ENCODE measurements around the gene GATAD2A. TPM values are rescaled to one million over a fixed set of nuclear protein-coding genes. Genes with fewer than 3 reads are reported as not detected.
A peak's percentile ranks its signal among the peaks of the same experiment; 100 is the strongest.

Gene GATAD2A
- total RNA-seq, 1 donor from 2014 or later = 82.6 TPM

- no peak for DNase-seq (ENCODE audit: low spot score)
- peaks cover 3% of the 10 kb centered on the region for H3K27me3 Mint-ChIP-seq (ENCODE audit: low read depth)
- H3K36me3 Mint-ChIP-seq (ENCODE audit: low read depth) = no peaks in the 10 kb centered on the region
- H3K27ac Mint-ChIP-seq (ENCODE audit: unreplicated experiment) = no peak overlapping the region
- no peaks in the 10 kb centered on the region for H3K9me3 Mint-ChIP-seq (ENCODE audit: low read depth)
- TF ChIP-seq, protein P1, sequence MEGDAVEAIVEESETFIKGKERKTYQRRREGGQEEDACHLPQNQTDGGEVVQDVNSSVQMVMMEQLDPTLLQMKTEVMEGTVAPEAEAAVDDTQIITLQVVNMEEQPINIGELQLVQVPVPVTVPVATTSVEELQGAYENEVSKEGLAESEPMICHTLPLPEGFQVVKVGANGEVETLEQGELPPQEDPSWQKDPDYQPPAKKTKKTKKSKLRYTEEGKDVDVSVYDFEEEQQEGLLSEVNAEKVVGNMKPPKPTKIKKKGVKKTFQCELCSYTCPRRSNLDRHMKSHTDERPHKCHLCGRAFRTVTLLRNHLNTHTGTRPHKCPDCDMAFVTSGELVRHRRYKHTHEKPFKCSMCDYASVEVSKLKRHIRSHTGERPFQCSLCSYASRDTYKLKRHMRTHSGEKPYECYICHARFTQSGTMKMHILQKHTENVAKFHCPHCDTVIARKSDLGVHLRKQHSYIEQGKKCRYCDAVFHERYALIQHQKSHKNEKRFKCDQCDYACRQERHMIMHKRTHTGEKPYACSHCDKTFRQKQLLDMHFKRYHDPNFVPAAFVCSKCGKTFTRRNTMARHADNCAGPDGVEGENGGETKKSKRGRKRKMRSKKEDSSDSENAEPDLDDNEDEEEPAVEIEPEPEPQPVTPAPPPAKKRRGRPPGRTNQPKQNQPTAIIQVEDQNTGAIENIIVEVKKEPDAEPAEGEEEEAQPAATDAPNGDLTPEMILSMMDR (IDR thresholded peaks at IDR 0.05) = no peak
- peaks cover 10% of the 10 kb centered on the region for H3K4me1 Mint-ChIP-seq (ENCODE audit: low read depth)
- H3K4me3 Mint-ChIP-seq (ENCODE audit: unreplicated experiment) = no peak overlapping the region
Observed at GRCh38 chr19:19541616-19542015, 136.1 kb downstream of the GATAD2A start.

GRCh38 chr19:19542507-19542906, 137.0 kb downstream of the GATAD2A start:
- H3K27me3 Mint-ChIP-seq (ENCODE audit: low read depth) = peaks cover 3% of the 10 kb centered on the region
- H3K4me1 Mint-ChIP-seq (ENCODE audit: low read depth) = peaks cover 10% of the 10 kb centered on the region
- H3K36me3 Mint-ChIP-seq (ENCODE audit: low read depth) = no peaks in the 10 kb centered on the region
- no peak for DNase-seq (ENCODE audit: low spot score)
- H3K4me3 Mint-ChIP-seq (ENCODE audit: unreplicated experiment) = no peak overlapping the region
- H3K27ac Mint-ChIP-seq (ENCODE audit: unreplicated experiment) = no peak overlapping the region
- no peaks in the 10 kb centered on the region for H3K9me3 Mint-ChIP-seq (ENCODE audit: low read depth)
- TF ChIP-seq, protein P1 (IDR thresholded peaks at IDR 0.05) = no peak

DNA sequence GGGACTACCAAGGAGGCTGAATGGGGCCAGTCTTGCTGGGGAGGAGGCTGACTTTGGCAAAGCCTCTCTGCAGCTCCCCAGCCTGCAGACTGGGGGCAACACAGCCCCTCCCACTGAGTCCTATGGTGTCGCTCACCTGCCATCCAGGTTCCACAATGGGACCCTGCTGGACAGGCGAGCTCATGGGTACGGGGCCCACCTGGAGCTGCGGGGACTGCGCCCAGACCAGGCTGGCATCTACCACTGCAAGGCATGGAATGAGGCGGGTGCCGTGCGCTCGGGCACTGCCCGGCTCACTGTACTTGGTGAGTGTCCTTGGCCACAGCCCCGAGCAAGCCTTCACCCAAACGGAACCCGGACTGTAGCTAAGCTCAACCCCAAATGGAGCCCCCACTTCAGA, 137.6 kb downstream of the GATAD2A start:
- peaks cover 3% of the 10 kb centered on the region for H3K27me3 Mint-ChIP-seq (ENCODE audit: low read depth)
- no peak for DNase-seq (ENCODE audit: low spot score)
- H3K27ac Mint-ChIP-seq (ENCODE audit: unreplicated experiment) = no peak overlapping the region
- TF ChIP-seq, protein P1 (IDR thresholded peaks at IDR 0.05) = no peak
- H3K4me3 Mint-ChIP-seq (ENCODE audit: unreplicated experiment) = no peak overlapping the region
- H3K9me3 Mint-ChIP-seq (ENCODE audit: low read depth) = no peaks in the 10 kb centered on the region
- no peaks in the 10 kb centered on the region for H3K36me3 Mint-ChIP-seq (ENCODE audit: low read depth)
- H3K4me1 Mint-ChIP-seq (ENCODE audit: low read depth) = peaks cover 6% of the 10 kb centered on the region

GRCh38 chr19:19543640-19544039, 138.2 kb downstream of the GATAD2A start:
- Mint-ChIP-seq H3K36me3 (ENCODE audit: low read depth) (no peaks in the 10 kb centered on the region), H3K27ac (ENCODE audit: unreplicated experiment) (no peak overlapping the region), H3K27me3 (ENCODE audit: low read depth) (peaks cover 3% of the 10 kb centered on the region), H3K4me1 (ENCODE audit: low read depth) (peaks cover 4% of the 10 kb centered on the region), H3K9me3 (ENCODE audit: low read depth) (no peaks in the 10 kb centered on the region), H3K4me3 (ENCODE audit: unreplicated experiment) (no peak overlapping the region)
- TF ChIP-seq, protein P1 (IDR thresholded peaks at IDR 0.05) = no peak
- no peak for DNase-seq (ENCODE audit: low spot score)

- Mint-ChIP-seq H3K27me3 (ENCODE audit: low read depth) (peaks cover 2% of the 10 kb centered on the region), H3K27ac (ENCODE audit: unreplicated experiment) (no peak overlapping the region), H3K9me3 (ENCODE audit: low read depth) (no peaks in the 10 kb centered on the region), H3K36me3 (ENCODE audit: low read depth) (no peaks in the 10 kb centered on the region), H3K4me3 (ENCODE audit: unreplicated experiment) (no peak overlapping the region), H3K4me1 (ENCODE audit: low read depth) (peaks cover 8% of the 10 kb centered on the region)
- DNase-seq (ENCODE audit: low spot score) = peak; percentile 94
- TF ChIP-seq, protein P1 (IDR thresholded peaks at IDR 0.05) = no peak
Observed at GRCh38 chr19:19544257-19544953, 138.9 kb downstream of the GATAD2A start.
